HepG2 (cell line): ENCODE results near the gene DPH2. TPM values are rescaled to one million over a fixed set of nuclear protein-coding genes. Genes with fewer than 3 reads are reported as not detected.

Experiments used
- ATF1 ChIP-seq: IDR thresholded peaks from 2 replicates; pipeline ENCODE4 v1.6.1; 2016; ENCODE audit warnings: mild to moderate bottlenecking, control low read depth
- DMAP1 ChIP-seq: IDR thresholded peaks from 2 replicates; pipeline ENCODE4 v1.6.1; 2016
- EED ChIP-seq: sonication (generic); formaldehyde crosslinking; IDR thresholded peaks from 2 replicates; pipeline ENCODE4 v1.5.0; 2020; ENCODE audit warnings: mild to moderate bottlenecking, missing genetic modification reagents
- EHMT2 ChIP-seq: fragments of 200-600 bp; sonication (generic); IDR thresholded peaks from 2 replicates; pipeline ENCODE4 v1.7.0; 2017; ENCODE audit warnings: antibody characterized with exemption, low read depth, low read length, borderline replicate concordance
- ELF3 ChIP-seq: IDR thresholded peaks from 2 replicates; pipeline ENCODE4 v1.6.1; 2016; ENCODE audit warnings: missing genetic modification reagents, missing compliant biosample characterization
- EP300 ChIP-seq, 3 experiments: sonication (generic) in 1 of 3; formaldehyde crosslinking in 1 of 3; IDR thresholded peaks; 2 replicates each; pipeline versions ENCODE4 v1.5.1 to v1.6.1; 2011 to 2020; ENCODE audit warnings: low read depth in 2 of 3, low read length in 2 of 3, borderline replicate concordance in 1 of 3, improper control_type of control experiment in 1 of 3, mild to moderate bottlenecking in 1 of 3, missing genetic modification reagents in 1 of 3, moderate library complexity in 1 of 3
- GZF1 ChIP-seq: sonication (generic); formaldehyde crosslinking; IDR thresholded peaks from 2 replicates; pipeline ENCODE4 v1.5.1; 2020; ENCODE audit warnings: mild to moderate bottlenecking, missing genetic modification reagents
- HDAC6 ChIP-seq: fragments of 200-600 bp; sonication (generic); IDR thresholded peaks from 2 replicates; pipeline ENCODE4 v1.7.0; 2017; ENCODE audit warnings: mild to moderate bottlenecking, antibody characterized with exemption, low read length, low read depth
- HMGXB3 ChIP-seq: sonication (generic); formaldehyde crosslinking; IDR thresholded peaks from 2 replicates; pipeline ENCODE4 v1.4.0; 2020; ENCODE audit warnings: missing genetic modification reagents, borderline replicate concordance
- HNRNPH1 ChIP-seq: fragments of 200-400 bp; formaldehyde crosslinking; optimal IDR thresholded peaks from 2 replicates; pipeline ENCODE3; 2017; ENCODE audit warnings: mild to moderate bottlenecking, low read depth, low read length
- IRF2 ChIP-seq: IDR thresholded peaks from 2 replicates; pipeline ENCODE4 v1.6.1; 2018; ENCODE audit warnings: missing genetic modification reagents, missing compliant biosample characterization
- JUNB ChIP-seq: sonication (generic); formaldehyde crosslinking; IDR thresholded peaks from 2 replicates; pipeline ENCODE4 v1.8.0; 2022; ENCODE audit warnings: missing genetic modification reagents, mild to moderate bottlenecking, borderline replicate concordance
- MEIS1 ChIP-seq: sonication (generic); formaldehyde crosslinking; IDR thresholded peaks from 2 replicates; pipeline ENCODE4 v1.9.0; 2021; ENCODE audit warnings: mild to moderate bottlenecking, missing genetic modification reagents, moderate library complexity, borderline replicate concordance
- MIER2 ChIP-seq: IDR thresholded peaks from 2 replicates; pipeline ENCODE4 v1.6.1; 2016; ENCODE audit warnings: missing biosample characterization, missing genetic modification reagents
- NR2F6 ChIP-seq, 2 experiments: IDR thresholded peaks; 2 replicates each; pipeline ENCODE4 v1.6.1; 2016; ENCODE audit warnings: antibody characterized with exemption in 1 of 2, mild to moderate bottlenecking in 1 of 2
- SALL1 ChIP-seq: sonication (generic); formaldehyde crosslinking; IDR thresholded peaks from 2 replicates; pipeline ENCODE4 v1.8.0; 2022; ENCODE audit warnings: mild to moderate bottlenecking, missing genetic modification reagents
- SRY ChIP-seq: sonication (generic); formaldehyde crosslinking; IDR thresholded peaks from 2 replicates; pipeline ENCODE4 v1.8.0; 2022; ENCODE audit warnings: mild to moderate bottlenecking, missing genetic modification reagents
- TAF1 ChIP-seq: sonication (generic); formaldehyde crosslinking; IDR thresholded peaks from 2 replicates; pipeline ENCODE4 v1.4.0; 2020; ENCODE audit warnings: missing genetic modification reagents
- TFDP1 ChIP-seq: IDR thresholded peaks from 2 replicates; pipeline ENCODE4 v1.6.1; 2016; ENCODE audit warnings: missing compliant biosample characterization, missing genetic modification reagents, borderline replicate concordance
- ZFAT ChIP-seq: sonication (generic); formaldehyde crosslinking; conservative IDR thresholded peaks from 2 replicates; pipeline ENCODE4 v1.8.1; 2023; ENCODE audit warnings: missing genetic modification reagents, inconsistent platforms
- ZFP37 ChIP-seq: sonication (generic); formaldehyde crosslinking; IDR thresholded peaks from 2 replicates; pipeline ENCODE4 v1.4.0; 2020; ENCODE audit warnings: missing genetic modification reagents, borderline replicate concordance
- ZNF143 ChIP-seq: sonication (generic); formaldehyde crosslinking; IDR thresholded peaks from 2 replicates; pipeline ENCODE4 v1.4.0; 2020; ENCODE audit warnings: missing genetic modification reagents
- ZNF331 ChIP-seq: sonication (generic); formaldehyde crosslinking; IDR thresholded peaks from 2 replicates; pipeline ENCODE4 v1.4.0; 2020; ENCODE audit warnings: missing genetic modification reagents
- ZNF337 ChIP-seq: sonication (generic); formaldehyde crosslinking; IDR thresholded peaks from 2 replicates; pipeline ENCODE4 v1.5.1; 2020; ENCODE audit warnings: missing genetic modification reagents, low read depth, mild to moderate bottlenecking, borderline replicate concordance
- ZNF44 ChIP-seq: sonication (generic); formaldehyde crosslinking; IDR thresholded peaks from 2 replicates; pipeline ENCODE4 v1.5.1; 2020; ENCODE audit warnings: mild to moderate bottlenecking, missing genetic modification reagents
- ZNF441 ChIP-seq: sonication (generic); formaldehyde crosslinking; IDR thresholded peaks from 2 replicates; pipeline ENCODE4 v1.7.0; 2021; ENCODE audit warnings: missing genetic modification reagents, borderline replicate concordance
- ZNF772 ChIP-seq: sonication (generic); formaldehyde crosslinking; IDR thresholded peaks from 2 replicates; pipeline ENCODE4 v1.5.0; 2020; ENCODE audit warnings: mild to moderate bottlenecking, missing genetic modification reagents
- ZNF850 ChIP-seq: sonication (generic); formaldehyde crosslinking; conservative IDR thresholded peaks from 2 replicates; pipeline ENCODE4 v1.9.0; 2021; ENCODE audit warnings: mild to moderate bottlenecking, missing genetic modification reagents
- polyA plus RNA-seq, 8 experiments: library from polyadenylated mRNA; depleted of rRNA in 3 of 8; stranded (reverse) in 7 of 8; unstranded in 1 of 8; fragments of >200 nt; fragmentation: Illumina TruSeq in 4 of 8; extraction: Trizol in 4 of 8; gene quantifications; 2 replicates each; pipeline versions ENCODE4 v1.2.1 to v1.2.3, GENCODE V29; 2011 to 2016; ENCODE audit warnings: low read depth in 4 of 8, missing spikeins in 1 of 8, mixed read lengths in 1 of 8; ENCODE audit not compliant: insufficient read depth in 1 of 8
- total RNA-seq, 5 experiments: library from RNA; depleted of rRNA; stranded (reverse); fragments of >200 nt; fragmentation: Illumina TruSeq; extraction: Trizol; gene quantifications; 2 replicates each; pipeline ENCODE4 v1.2.3, GENCODE V29; 2016; ENCODE audit warnings: low read depth in 1 of 5

Gene DPH2
- total and polyA plus RNA-seq, 2 of the 13 experiments (the other 11 are each of a cell fraction or from before 2014, with no cell fraction given), result 32.2 to 38.3 TPM

- TF ChIP-seq ZNF441 (CRISPR knock-in tag) (peak; percentile 35; the same call in 1 of the 2 replicates), DMAP1 (CRISPR knock-in tag) (no peak), ATF1 (CRISPR knock-in tag) (no peak), HMGXB3 (0 out of 2 replicates have a peak, but pooled peaks have one; percentile 58), EED (no peak), JUNB (no peak), HNRNPH1 (no peak), IRF2 (CRISPR knock-in tag) (no peak), ZNF772 (no peak), ZNF143 (CRISPR knock-in tag) (peak; percentile 28; the same call in 1 of the 2 replicates), SALL1 (no peak; the same call in 1 of the 2 replicates), EP300 (IDR thresholded peaks at IDR 0.05; ENCODE audit: low read depth in 2 of 2, low read length in 2 of 2) (no peak), EP300 (CRISPR knock-in tag; IDR thresholded peaks at IDR 0.05; ENCODE audit: borderline replicate concordance) (no peak), ZNF44 (no peak), TFDP1 (no peak), ZNF850 (CRISPR knock-in tag) (no peak), ZFP37 (CRISPR knock-in tag) (no peak), ZNF337 (CRISPR knock-in tag) (no peak), NR2F6 (IDR thresholded peaks at IDR 0.05) (no peak), NR2F6 (CRISPR knock-in tag; IDR thresholded peaks at IDR 0.05) (peak; percentile 34; the same call in 1 of the 2 replicates), MEIS1 (no peak), HDAC6 (no peak), ELF3 (peak; percentile 34; the same call in 1 of the 2 replicates), GZF1 (CRISPR knock-in tag) (no peak), TAF1 (CRISPR knock-in tag) (no peak), EHMT2 (peak; percentile 93), MIER2 (CRISPR knock-in tag) (peak; percentile 97), ZFAT (CRISPR knock-in tag) (no peak), SRY (no peak), ZNF331 (CRISPR knock-in tag) (peak; percentile 62; the same call in 1 of the 2 replicates)
Measured at GRCh38 chr1:43968348-43968948, 1.4 kb upstream of the DPH2 start (continued).
